HepG2 (cell line): Measurements from ENCODE around the gene ASGR1.

Experiments used
- CTCF ChIP-seq: sonication (generic); formaldehyde crosslinking; IDR thresholded peaks from 2 replicates; pipeline ENCODE4 v1.5.0; 2020; ENCODE audit warnings: mild to moderate bottlenecking, missing genetic modification reagents, moderate library complexity
- DNMT3B ChIP-seq: conservative IDR thresholded peaks from 2 replicates; pipeline ENCODE4 v1.6.1; 2016; ENCODE audit warnings: missing biosample characterization, control low read depth
- POLR2A ChIP-seq, 2 experiments: IDR thresholded peaks; 2 replicates each; pipeline ENCODE4 v1.6.1; 2011; ENCODE audit warnings: low read depth in 2 of 2, low read length in 2 of 2, mild to moderate bottlenecking in 1 of 2, moderate library complexity in 1 of 2; ENCODE audit not compliant: insufficient read depth in 1 of 2
- TF ChIP-seq, protein P1 (sequence below): IDR thresholded peaks from 2 replicates; pipeline ENCODE4 v1.6.1; 2016
- TF ChIP-seq, protein P2 (sequence below): sonication (generic); formaldehyde crosslinking; IDR thresholded peaks from 2 replicates; pipeline ENCODE4 v1.8.0; 2022; ENCODE audit warnings: mild to moderate bottlenecking, missing genetic modification reagents, moderate library complexity

DNA sequence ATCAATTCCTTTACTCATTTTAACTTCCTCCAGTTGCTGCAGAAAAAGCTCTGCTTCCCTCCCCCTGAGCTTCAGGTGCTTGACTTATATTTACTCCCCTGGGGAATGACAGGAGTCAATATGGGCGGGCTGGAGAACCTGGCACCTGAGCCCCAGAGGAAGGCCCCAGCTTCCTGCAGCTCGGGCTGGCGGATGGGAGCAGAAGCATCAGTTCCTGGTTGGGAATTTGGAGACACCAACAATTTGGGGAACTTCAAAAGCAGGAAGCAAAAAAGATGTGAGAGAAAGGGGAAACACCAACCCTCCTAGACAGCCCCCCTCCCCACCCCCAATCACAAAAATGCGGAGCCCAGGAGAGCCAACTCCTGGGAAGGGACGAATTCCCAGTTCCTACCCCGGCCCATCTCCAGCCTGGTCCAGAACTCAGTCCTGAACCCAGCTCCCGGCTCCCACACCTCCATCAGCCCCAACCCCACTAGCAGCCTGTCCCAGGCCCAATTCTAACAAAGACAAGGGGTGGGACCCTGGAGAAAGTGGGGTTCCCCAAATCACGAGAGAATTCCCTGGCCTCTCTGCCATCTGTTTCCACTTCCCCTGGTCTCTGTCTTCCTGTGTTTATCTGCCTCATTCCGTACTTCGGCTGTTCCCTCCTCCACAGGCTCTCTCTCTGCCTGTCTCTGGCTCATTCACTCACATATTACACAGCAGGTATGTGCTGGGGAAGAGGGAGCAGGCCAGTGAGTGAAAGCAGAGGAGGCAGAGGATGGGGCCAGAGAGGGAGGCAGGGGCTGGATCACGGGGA lies 48.3 kb downstream of the ASGR1 start:
- TF ChIP-seq DNMT3B (CRISPR knock-in tag), result no peak
- TF ChIP-seq POLR2A (IDR thresholded peaks at IDR 0.05; ENCODE audit: insufficient read depth in 1 of 2, low read depth in 2 of 2, low read length in 2 of 2), result no peak
- TF ChIP-seq CTCF, result no peak
- TF ChIP-seq, protein P1, sequence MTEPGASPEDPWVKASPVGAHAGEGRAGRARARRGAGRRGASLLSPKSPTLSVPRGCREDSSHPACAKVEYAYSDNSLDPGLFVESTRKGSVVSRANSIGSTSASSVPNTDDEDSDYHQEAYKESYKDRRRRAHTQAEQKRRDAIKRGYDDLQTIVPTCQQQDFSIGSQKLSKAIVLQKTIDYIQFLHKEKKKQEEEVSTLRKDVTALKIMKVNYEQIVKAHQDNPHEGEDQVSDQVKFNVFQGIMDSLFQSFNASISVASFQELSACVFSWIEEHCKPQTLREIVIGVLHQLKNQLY, result no peak
- TF ChIP-seq, protein P2, sequence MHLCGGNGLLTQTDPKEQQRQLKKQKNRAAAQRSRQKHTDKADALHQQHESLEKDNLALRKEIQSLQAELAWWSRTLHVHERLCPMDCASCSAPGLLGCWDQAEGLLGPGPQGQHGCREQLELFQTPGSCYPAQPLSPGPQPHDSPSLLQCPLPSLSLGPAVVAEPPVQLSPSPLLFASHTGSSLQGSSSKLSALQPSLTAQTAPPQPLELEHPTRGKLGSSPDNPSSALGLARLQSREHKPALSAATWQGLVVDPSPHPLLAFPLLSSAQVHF (CRISPR knock-in tag), result no peak
